HepG2 (cell line): ENCODE results near the gene GPR155. TPM values are rescaled to one million over a fixed set of nuclear protein-coding genes. Genes with fewer than 3 reads are reported as not detected.

Source experiments
- ATAC-seq: fragments of 200-7000 bp; cut with Tn5 transposase; 3 replicates; pipeline ENCODE4 v1.9.1; 2020; ENCODE audit warnings: mild to moderate bottlenecking, moderate library complexity
- BruUV-seq: library from RNA; stranded (reverse); fragments of 400-500 nt; replicated peaks from 2 replicates; lab custom pipeline; 2021; lab: Mats Ljungman, UMichigan
- CTCF ChIA-PET: fragments of 300-600 bp; formaldehyde crosslinking; extraction: SDS; loops from one replicate; lab custom pipeline; 2021; ENCODE audit warnings: low total read pairs, inconsistent platforms, low intra/inter-chr PET ratio; lab: Yijun Ruan, JAX
- POLR2A ChIA-PET: fragments of 350-600 bp; sonication (Branson Sonifier 250); formaldehyde crosslinking; loops from one replicate; lab custom pipeline; 2020; ENCODE audit warnings: antibody characterized with exemption, inconsistent platforms; lab: Yijun Ruan, JAX
- DNase-seq: peaks from one replicate; pipeline ENCODE4 v3.0.0-alpha.2; 2015; ENCODE audit warnings: low spot score
- FAIRE-seq: peaks from 3 replicates; lab custom pipeline; 2011; peaks lifted over from hg19 to GRCh38; lab: Jason Lieb, UNC
- H2AFZ ChIP-seq: one replicate; pipeline ENCODE4 v1.6.1; 2011; ENCODE audit warnings: low read length, inconsistent platforms
- H3K27ac ChIP-seq: fragments of 300-600 bp; 3 replicates; pipeline ENCODE4 v1.8.0; 2011; ENCODE audit warnings: mixed run types, mild to moderate bottlenecking, mixed read lengths, low read length, inconsistent platforms; ENCODE audit not compliant: insufficient read depth; ENCODE audit errors: extremely low read length
- H3K27me3 ChIP-seq, 2 experiments: fragments of 200-600 bp in 1 of 2; 2 replicates in 1 of 2; 3 replicates in 1 of 2; pipeline versions ENCODE4 v1.6.0 to v1.8.0; 2011; ENCODE audit warnings: low read length in 2 of 2, mild to moderate bottlenecking in 2 of 2, moderate library complexity in 2 of 2, inconsistent platforms in 1 of 2; ENCODE audit not compliant: insufficient read depth in 2 of 2, control insufficient read depth in 1 of 2
- H3K36me3 ChIP-seq, 2 experiments: fragments of 200-600 bp in 1 of 2; replicated peaks in 1 of 2; 2 replicates in 1 of 2; 3 replicates in 1 of 2; pipeline versions ENCODE4 v1.5.1 to v1.8.0; 2011; ENCODE audit warnings: low read length in 2 of 2, inconsistent platforms in 1 of 2; ENCODE audit not compliant: insufficient read depth in 2 of 2, control insufficient read depth in 1 of 2
- H3K4me1 ChIP-seq: 2 replicates; pipeline ENCODE4 v1.5.1; 2012; ENCODE audit warnings: low read length, inconsistent platforms; ENCODE audit not compliant: insufficient read depth
- H3K4me2 ChIP-seq: 2 replicates; pipeline ENCODE4 v1.6.0; 2011; ENCODE audit warnings: low read depth, low read length, inconsistent platforms
- H3K4me3 ChIP-seq, 3 experiments: fragments of 200-600 bp in 1 of 3; sonication (generic), shearing (Covaris generic) in 1 of 3; replicated peaks in 1 of 3; 2 replicates each; pipeline ENCODE4 v1.5.1; 2011 to 2016; ENCODE audit warnings: low read length in 3 of 3, inconsistent platforms in 2 of 3, low read depth in 2 of 3, mild to moderate bottlenecking in 2 of 3, control low read depth in 1 of 3, mixed read lengths in 1 of 3; ENCODE audit not compliant: insufficient read depth in 1 of 3
- H3K79me2 ChIP-seq: one replicate; pipeline ENCODE4 v1.6.1; 2011; ENCODE audit warnings: low read length, inconsistent platforms; ENCODE audit not compliant: insufficient read depth
- H3K9ac ChIP-seq: 2 replicates; pipeline ENCODE4 v1.6.0; 2011; ENCODE audit warnings: mild to moderate bottlenecking, low read depth, low read length, inconsistent platforms; ENCODE audit not compliant: insufficient read depth
- H3K9me3 ChIP-seq: 2 replicates; pipeline ENCODE4 v1.5.1; 2012; ENCODE audit warnings: mild to moderate bottlenecking, low read length
- H4K20me1 ChIP-seq: 2 replicates; pipeline ENCODE4 v1.6.0; 2011; ENCODE audit warnings: inconsistent platforms, mild to moderate bottlenecking, low read length, moderate library complexity; ENCODE audit not compliant: insufficient read depth
- ARNTL ChIP-seq: sonication (generic); formaldehyde crosslinking; IDR thresholded peaks from 2 replicates; pipeline ENCODE4 v1.4.0; 2020; ENCODE audit warnings: mild to moderate bottlenecking, missing genetic modification reagents
- CHD2 ChIP-seq: IDR thresholded peaks from 2 replicates; pipeline ENCODE4 v1.6.1; 2011; ENCODE audit warnings: low read depth, low read length, improper control_type of control experiment
- HMG20A ChIP-seq: IDR thresholded peaks from 2 replicates; pipeline ENCODE4 v1.6.1; 2016; ENCODE audit warnings: borderline replicate concordance
- HOMEZ ChIP-seq: IDR thresholded peaks from 2 replicates; pipeline ENCODE4 v1.6.1; 2016; ENCODE audit warnings: low read depth
- ISX ChIP-seq: sonication (generic); formaldehyde crosslinking; conservative IDR thresholded peaks from 2 replicates; pipeline ENCODE4 v1.5.0; 2020; ENCODE audit warnings: missing genetic modification reagents
- NCOA5 ChIP-seq: sonication (generic); formaldehyde crosslinking; IDR thresholded peaks from 2 replicates; pipeline ENCODE4 v1.4.0; 2020; ENCODE audit warnings: missing genetic modification reagents
- NFIB ChIP-seq: sonication (generic); formaldehyde crosslinking; IDR thresholded peaks from 2 replicates; pipeline ENCODE4 v1.9.0; 2021; ENCODE audit warnings: missing genetic modification reagents, mild to moderate bottlenecking, borderline replicate concordance
- PHF5A ChIP-seq: IDR thresholded peaks from one replicate; pipeline ENCODE4 v1.6.1; 2018; ENCODE audit warnings: low read depth, missing genetic modification reagents; ENCODE audit not compliant: unreplicated experiment
- SUZ12 ChIP-seq: fragments of 150-350 bp; IDR thresholded peaks from 2 replicates; pipeline ENCODE4 v1.6.1; 2014; ENCODE audit warnings: low read depth, low read length
- ZFP37 ChIP-seq: sonication (generic); formaldehyde crosslinking; IDR thresholded peaks from 2 replicates; pipeline ENCODE4 v1.4.0; 2020; ENCODE audit warnings: missing genetic modification reagents, borderline replicate concordance
- ZNF180 ChIP-seq: sonication (generic); formaldehyde crosslinking; IDR thresholded peaks from 2 replicates; pipeline ENCODE4 v1.4.0; 2020; ENCODE audit warnings: low read depth, missing genetic modification reagents, borderline replicate concordance
- ZNF33A ChIP-seq: sonication (generic); formaldehyde crosslinking; IDR thresholded peaks from 2 replicates; pipeline ENCODE4 v1.5.1; 2020; ENCODE audit warnings: missing genetic modification reagents, mild to moderate bottlenecking, moderate library complexity, borderline replicate concordance
- ZNF354B ChIP-seq: sonication (generic); formaldehyde crosslinking; IDR thresholded peaks from 2 replicates; pipeline ENCODE4 v1.8.0; 2022; ENCODE audit warnings: mild to moderate bottlenecking, missing genetic modification reagents
- ZNF44 ChIP-seq: sonication (generic); formaldehyde crosslinking; IDR thresholded peaks from 2 replicates; pipeline ENCODE4 v1.5.1; 2020; ENCODE audit warnings: mild to moderate bottlenecking, missing genetic modification reagents
- ZNF543 ChIP-seq: sonication (generic); formaldehyde crosslinking; IDR thresholded peaks from 2 replicates; pipeline ENCODE4 v1.4.0; 2020; ENCODE audit warnings: mild to moderate bottlenecking, missing genetic modification reagents
- in situ Hi-C: cut with HindIII; loops from 2 replicates; pipeline ENCODE4 v1.10.0; 2017; ENCODE audit warnings: low pct_unique_long_range_greater_than_20kb; ENCODE audit not compliant: extremely low pct_ligation_motif_present
- intact Hi-C: fragments of 100-400 bp; cut with micrococcal nuclease; formaldehyde crosslinking; loops from one replicate; pipeline ENCODE4 v1.10.0; 2022; ENCODE audit not compliant: unreplicated experiment
- polyA plus RNA-seq, 8 experiments: library from polyadenylated mRNA; depleted of rRNA in 3 of 8; stranded (reverse) in 7 of 8; unstranded in 1 of 8; fragments of >200 nt; fragmentation: Illumina TruSeq in 4 of 8; extraction: Trizol in 4 of 8; gene quantifications; 2 replicates each; pipeline versions ENCODE4 v1.2.1 to v1.2.3, GENCODE V29; 2011 to 2016; ENCODE audit warnings: low read depth in 4 of 8, missing spikeins in 1 of 8, mixed read lengths in 1 of 8; ENCODE audit not compliant: insufficient read depth in 1 of 8
- total RNA-seq, 5 experiments: library from RNA; depleted of rRNA; stranded (reverse); fragments of >200 nt; fragmentation: Illumina TruSeq; extraction: Trizol; gene quantifications; 2 replicates each; pipeline ENCODE4 v1.2.3, GENCODE V29; 2016; ENCODE audit warnings: low read depth in 1 of 5

The GPR155 gene
- total and polyA plus RNA-seq, 2 of the 13 experiments (the other 11 are each of a cell fraction or from before 2014, with no cell fraction given): 0.15 to 0.49 TPM

GRCh38 chr2:174412256-174412655, 74.6 kb downstream of the GPR155 start:
- no peaks in the 10 kb centered on the region; a peak in 1 of 5 replicates for H3K27me3 ChIP-seq
- TF ChIP-seq HMG20A (CRISPR knock-in tag) (no peak), ZNF180 (CRISPR knock-in tag) (no peak), ZNF354B (no peak), CHD2 (no peak), ZFP37 (CRISPR knock-in tag) (no peak), ISX (CRISPR knock-in tag) (no peak), ZNF33A (CRISPR knock-in tag) (no peak), ZNF543 (no peak), ARNTL (no peak), PHF5A (no peak), NCOA5 (CRISPR knock-in tag) (no peak), NFIB (CRISPR knock-in tag) (no peak), ZNF44 (CRISPR knock-in tag) (no peak), HOMEZ (CRISPR knock-in tag) (no peak), SUZ12 (no peak)
- H3K4me2 ChIP-seq: no peak overlapping the region
- H3K4me1 ChIP-seq: no peaks in the 10 kb centered on the region
- ChIA-PET POLR2A (no interaction called here), CTCF (no interaction called here)
- ATAC-seq (no peak), FAIRE-seq (no peak), DNase-seq (no peak)
- no peak overlapping the region for H3K27ac ChIP-seq
- H3K9me3 ChIP-seq: no peaks in the 10 kb centered on the region
- no peak overlapping the region for H2AFZ ChIP-seq
- BruUV-seq: no TSS peak
- H3K36me3 ChIP-seq: 0 out of 5 replicates have a peak, but pooled peaks cover 0 to 2% of the 10 kb centered on the region in 2 experiments
- no peak overlapping the region for H3K4me3 ChIP-seq
- no peak overlapping the region for H3K9ac ChIP-seq
- H3K79me2 ChIP-seq: no peaks in the 10 kb centered on the region
- intact Hi-C loops (no loop called here), in situ Hi-C loops (no loop called here)
- no peaks in the 10 kb centered on the region for H4K20me1 ChIP-seq
